GM18502 (cell line): ENCODE measurements around the gene DUSP2.

Experiments
- ATAC-seq: cut with Tn5 transposase; IDR thresholded peaks from one replicate; pipeline ENCODE4 v1.9.1; 2021; ENCODE audit warnings: mild to moderate bottlenecking; ENCODE audit not compliant: unreplicated experiment, poor library complexity

DUSP2 gene

DNA sequence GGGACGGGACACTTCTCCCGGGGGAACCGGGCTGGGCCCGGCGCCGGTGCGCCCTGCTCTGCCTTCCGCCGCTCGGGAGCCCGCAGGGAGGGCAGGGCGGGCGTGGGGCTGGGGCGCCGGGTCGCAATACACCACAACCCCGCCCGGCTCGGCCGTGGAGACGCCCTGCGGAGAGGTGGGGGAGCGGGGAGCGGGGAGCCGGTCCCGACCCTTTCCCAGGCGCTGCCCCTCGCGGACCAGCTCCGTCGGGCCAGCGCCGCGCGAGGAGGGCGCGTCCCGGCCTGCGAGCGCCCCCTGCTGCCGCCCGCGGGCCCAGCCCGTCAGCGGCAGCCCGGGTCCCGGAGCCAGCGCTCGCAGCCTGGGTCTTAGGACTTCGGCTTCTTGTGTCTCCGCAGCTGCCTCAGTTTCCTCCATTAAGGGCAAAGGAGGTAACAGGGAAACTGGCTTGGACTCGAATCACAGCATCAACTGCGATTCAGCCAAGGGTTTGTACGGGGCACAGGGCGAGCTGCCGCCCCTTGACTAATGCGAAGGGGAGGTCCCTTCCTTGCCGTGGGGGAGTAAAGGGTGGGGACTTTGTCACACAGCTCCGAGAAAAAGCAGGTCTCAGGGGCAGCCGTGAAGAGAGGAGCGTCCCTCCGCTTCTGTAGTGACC is 28.2 kb downstream of the DUSP2 start:
- peak; percentile 81 for ATAC-seq

DNA sequence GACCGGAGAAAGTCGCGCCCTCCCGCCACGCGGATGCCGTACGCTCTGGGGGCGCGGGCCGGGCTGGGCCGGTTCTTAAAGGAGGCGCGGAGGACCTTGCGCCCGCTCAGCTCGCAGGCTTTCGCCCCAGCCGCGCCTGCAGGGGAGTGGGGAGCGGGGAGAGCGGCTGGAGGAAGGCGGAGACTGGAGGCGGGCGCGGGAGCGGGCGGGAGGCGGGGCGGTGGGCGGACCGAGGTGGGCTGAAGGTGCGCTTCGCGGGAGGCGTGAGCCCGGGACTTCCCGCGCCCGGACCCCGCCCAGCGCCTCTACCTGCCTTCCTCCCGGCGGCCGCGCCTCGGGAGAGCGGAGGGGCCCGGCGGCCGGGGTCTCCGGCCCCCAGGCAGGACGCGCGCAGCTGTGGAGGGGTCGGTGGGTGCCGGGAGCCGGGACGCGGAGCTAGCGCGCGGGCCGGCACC is 28.8 kb downstream of the DUSP2 start, which contains the start of gene ADRA2B:
Gene ADRA2B, minus strand, starts transcription at position 148 of the 455 bp plus-strand sequence. CDS start 422 bp downstream, outside the sequence.
- peak; percentile 56 for ATAC-seq

GRCh38 chr2:96115631-96116423 is 29.4 kb downstream of the DUSP2 start:
- ATAC-seq: no peak

DNA sequence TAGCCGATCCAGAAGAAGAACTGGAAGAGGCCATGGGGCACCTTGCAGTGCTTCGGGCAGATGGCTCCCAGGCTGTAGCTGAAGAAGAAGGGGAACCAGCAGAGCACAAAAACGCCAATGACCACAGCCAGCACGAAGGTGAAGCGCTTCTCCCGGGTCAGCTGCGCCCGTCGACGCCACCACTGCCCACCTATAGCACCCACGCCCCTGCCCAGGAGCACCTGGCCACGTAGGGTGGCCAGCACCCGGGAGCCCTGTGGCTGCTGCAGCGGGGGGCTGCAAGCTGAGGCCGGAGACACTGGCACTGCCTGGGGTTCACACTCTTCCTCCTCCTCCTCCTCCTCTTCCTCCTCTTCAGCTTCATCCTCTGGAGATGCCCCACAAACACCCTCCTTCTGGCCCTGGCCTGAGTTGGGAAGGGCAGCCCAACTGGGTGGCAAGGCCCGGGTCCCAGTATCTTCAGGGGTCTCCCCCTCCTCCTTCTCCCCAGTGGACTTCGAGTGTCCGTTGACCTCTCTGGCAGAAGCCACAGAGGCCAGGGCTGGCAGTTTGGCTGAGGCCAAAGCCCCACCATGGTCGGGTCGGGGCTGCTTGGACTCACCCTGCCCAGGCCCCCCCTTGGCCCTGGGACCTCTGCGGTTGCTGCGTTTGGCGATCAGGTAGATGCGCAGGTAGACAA is 30.2 kb downstream of the DUSP2 start:
- no peak for ATAC-seq

- no peak for ATAC-seq
These were observed 30.7 kb downstream of the DUSP2 start for GRCh38 chr2:96114546-96114902.

DNA sequence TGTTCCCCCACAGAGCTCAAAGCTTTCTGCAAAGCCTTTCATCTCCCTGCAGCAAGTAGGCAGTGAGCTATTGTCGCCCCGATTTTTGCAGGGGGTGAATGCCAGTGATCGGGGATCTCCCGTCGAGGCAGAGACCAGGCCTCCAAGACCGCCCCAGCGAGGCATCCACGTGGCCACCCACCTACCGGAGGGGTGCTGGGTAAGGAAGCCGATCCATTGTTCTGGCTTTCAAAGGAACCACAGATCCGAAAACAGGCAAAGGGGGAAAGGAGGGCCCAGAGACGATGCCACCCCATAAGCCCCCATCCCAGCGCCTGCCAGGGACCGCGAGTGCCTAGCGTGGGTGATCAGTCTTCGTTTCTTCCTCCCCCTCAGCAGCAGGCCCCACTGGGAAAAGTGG is 31.3 kb downstream of the DUSP2 start:
- ATAC-seq: no peak

DNA sequence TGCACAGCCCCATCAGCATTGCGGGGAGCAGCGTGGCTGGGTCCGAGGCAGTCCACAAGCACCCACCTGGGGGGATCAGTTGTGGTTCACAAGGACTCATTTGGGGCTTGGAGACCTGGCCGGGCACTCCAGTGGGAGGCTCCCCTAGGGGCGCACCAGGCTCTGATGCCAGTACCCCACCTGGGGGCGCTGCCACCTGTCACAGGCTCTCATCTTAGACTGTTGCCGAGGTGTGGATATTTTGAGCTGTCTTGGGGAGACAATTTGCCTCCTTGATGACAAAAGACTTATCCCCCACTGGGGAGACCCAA is 31.9 kb downstream of the DUSP2 start:
- ATAC-seq: no peak

- no peak for ATAC-seq
These were observed 32.5 kb downstream of the DUSP2 start for GRCh38 chr2:96112501-96113366.

DNA sequence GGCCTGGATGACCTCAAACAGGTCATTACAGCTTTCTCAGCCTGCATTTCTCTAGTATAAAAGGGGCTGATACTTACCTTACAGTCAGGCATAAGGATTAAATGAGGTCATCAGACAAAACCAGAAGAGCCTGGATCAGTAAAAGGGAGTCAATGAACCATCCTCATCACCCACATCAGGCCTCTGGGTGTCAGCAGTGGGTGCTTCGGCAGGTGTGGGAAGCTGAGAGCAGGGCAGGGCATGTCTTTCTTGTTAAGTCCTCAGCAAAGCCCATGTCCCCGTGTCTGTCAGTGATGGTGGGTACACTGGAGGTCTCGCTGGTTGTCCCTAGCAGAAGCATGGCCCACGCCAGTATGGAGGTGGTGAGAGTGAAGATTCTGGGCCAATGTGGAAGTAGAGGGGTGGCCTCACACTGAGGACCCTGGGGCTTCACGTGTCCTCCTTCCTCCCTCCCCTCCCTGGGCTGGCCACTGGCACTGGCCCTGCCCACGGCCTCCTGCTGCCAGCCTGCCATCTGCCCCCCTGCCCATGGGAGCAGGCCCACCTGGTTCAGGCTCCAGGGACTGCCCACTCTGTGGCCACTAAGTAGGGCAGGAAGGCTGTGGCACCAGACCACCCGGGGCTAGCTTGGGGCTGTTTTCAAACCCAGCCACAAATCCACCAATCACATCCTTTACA is 33.3 kb downstream of the DUSP2 start:
- ATAC-seq: no peak

DNA sequence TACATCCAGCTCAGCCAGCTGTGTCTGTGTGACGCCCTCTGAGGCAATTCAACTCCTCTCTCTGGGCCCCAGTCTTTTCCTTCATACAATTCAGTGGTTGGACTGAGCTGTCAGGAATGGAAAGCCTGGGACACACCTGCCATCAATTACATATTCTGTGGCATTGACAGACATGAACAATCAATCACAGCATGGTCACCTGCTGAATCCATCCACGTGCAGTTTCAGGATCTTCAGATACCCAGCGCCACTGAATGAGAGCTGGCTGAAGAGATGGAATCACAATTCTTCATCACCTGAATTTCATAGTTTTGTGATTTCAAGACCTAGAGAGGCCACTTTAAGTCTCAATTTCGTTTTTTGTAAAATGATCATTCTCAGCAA is 34.0 kb downstream of the DUSP2 start:
- no peak for ATAC-seq

DNA sequence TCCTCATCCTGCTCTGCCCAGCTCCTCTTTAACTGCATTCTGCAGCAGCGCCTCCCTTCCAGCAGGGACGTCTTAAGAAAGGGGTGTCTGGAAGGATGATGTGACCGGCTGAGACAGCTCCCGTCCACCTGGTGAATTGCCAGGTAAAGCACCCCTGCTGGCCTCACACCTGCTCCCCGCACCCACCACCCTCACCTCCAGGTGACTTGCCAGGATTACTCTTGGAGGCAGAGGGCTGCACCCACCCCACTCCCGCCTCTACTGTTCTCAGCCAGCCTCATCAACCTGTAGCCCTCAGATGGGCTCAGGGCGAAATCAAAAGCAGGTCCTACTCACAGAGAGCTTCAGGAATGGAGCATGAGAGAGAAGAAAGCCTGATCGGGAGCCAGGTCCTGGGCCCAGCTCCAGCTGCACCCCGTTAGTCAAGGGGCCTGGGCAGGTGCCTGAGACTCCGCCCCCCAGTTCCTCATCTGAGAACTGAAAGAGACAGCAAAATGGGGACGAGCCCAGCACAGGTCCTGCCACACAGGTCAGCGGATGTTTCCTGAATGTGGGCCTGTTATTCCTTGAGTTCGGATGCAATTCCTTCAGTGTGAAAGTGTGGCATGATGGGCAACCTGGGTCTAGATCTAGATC is 34.5 kb downstream of the DUSP2 start:
- ATAC-seq: no peak

GRCh38 chr2:96109931-96110511 is 35.2 kb downstream of the DUSP2 start:
- ATAC-seq: no peak

GRCh38 chr2:96109361-96109680 is 35.9 kb downstream of the DUSP2 start:
- ATAC-seq: no peak

- ATAC-seq: no peak
These were observed 36.5 kb downstream of the DUSP2 start for GRCh38 chr2:96108541-96109360.

GRCh38 chr2:96108151-96108540 is 37.1 kb downstream of the DUSP2 start:
- no peak for ATAC-seq

GRCh38 chr2:96107708-96108065 is 37.6 kb downstream of the DUSP2 start:
- ATAC-seq: no peak

DNA sequence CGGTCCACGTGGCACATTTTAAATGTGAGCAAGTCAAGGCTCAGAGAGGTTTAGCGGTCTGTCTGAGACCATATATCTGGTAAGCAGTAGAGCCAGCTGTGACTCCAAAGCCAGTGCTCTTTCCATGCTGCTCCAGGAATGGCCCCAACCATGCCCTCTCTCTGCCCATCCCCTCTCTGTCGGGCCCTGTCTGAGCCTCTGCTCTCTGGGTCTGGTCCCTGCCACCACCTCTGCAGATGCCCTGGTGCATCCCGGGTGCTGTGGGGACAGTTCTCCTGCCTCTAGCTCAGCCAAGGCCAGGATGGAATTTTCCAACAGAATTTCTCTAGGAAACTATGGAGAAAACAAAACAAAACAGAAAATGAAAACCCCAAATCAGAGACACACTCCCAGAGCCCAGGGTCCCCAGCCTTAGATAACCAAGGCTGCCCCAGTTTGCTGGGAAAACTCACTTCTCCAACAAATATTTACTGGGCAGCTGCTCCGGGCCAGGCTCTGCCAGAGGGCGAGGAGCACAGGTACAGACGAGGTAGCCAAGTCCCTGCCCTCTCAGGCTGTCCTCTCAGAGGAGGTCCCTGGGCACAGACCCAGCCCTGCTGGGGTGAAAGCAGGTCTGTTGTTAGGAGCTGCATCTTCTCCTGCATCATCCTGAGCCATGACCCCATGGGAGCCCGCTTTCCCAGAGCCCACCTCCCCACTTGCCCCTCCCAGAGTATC is 38.1 kb downstream of the DUSP2 start:
- no peak for ATAC-seq
